Measurements from ENCODE around the gene MYO5A.

- TF ChIP-seq MXI1 (IDR thresholded peaks at IDR 0.05; ENCODE audit: low read depth, low read length), result no peak
- no peak for TF ChIP-seq CHD2 (IDR thresholded peaks at IDR 0.05; ENCODE audit: low read length, partially characterized antibody)
- TF ChIP-seq CTCF (IDR thresholded peaks at IDR 0.05), result no peak
- no peak for TF ChIP-seq EP300 (IDR thresholded peaks at IDR 0.05; ENCODE audit: borderline replicate concordance in 1 of 2, low read depth in 1 of 2, low read length in 1 of 2)
- TF ChIP-seq TAF1 (IDR thresholded peaks at IDR 0.05; ENCODE audit: borderline replicate concordance, low read depth, low read length), result no peak
- no peak for TF ChIP-seq GABPA (IDR thresholded peaks at IDR 0.05; ENCODE audit: low read depth)
- no peak for TF ChIP-seq NFIC (IDR thresholded peaks at IDR 0.05; ENCODE audit: borderline replicate concordance)
- TF ChIP-seq USF1 (IDR thresholded peaks at IDR 0.05; ENCODE audit: borderline replicate concordance, low read depth), result no peak
- TF ChIP-seq USF2 (IDR thresholded peaks at IDR 0.05; ENCODE audit: borderline replicate concordance, low read depth, low read length), result no peak
- no peak for TF ChIP-seq YY1 (IDR thresholded peaks at IDR 0.05; ENCODE audit: low read depth)
- TF ChIP-seq POLR2AphosphoS5 (IDR thresholded peaks at IDR 0.05; ENCODE audit: low read depth, low read length), result no peak
- TF ChIP-seq REST (IDR thresholded peaks at IDR 0.05; ENCODE audit: low read depth, low read length), result no peak
Measured at GRCh38 chr15:52437646-52438045, 91.0 kb downstream of the MYO5A start.

Data from SK-N-SH (cell line).